Activated CD4-positive, alpha-beta T cell treated with anti-CD3 and anti-CD28 coated beads, Interleukin-2, amount 50 U/mL, for 24 hours (primary cell): ENCODE results near the gene STX2.
A peak's percentile ranks its signal among the peaks of the same experiment; 100 is the strongest.

Source experiments
- DNase-seq, 2 donors: peaks; one replicate each; pipeline ENCODE4 v3.0.0-alpha.2; 2020; ENCODE audit warnings: low read depth in 1 of 2, low spot score in 1 of 2

The STX2 gene

DNA sequence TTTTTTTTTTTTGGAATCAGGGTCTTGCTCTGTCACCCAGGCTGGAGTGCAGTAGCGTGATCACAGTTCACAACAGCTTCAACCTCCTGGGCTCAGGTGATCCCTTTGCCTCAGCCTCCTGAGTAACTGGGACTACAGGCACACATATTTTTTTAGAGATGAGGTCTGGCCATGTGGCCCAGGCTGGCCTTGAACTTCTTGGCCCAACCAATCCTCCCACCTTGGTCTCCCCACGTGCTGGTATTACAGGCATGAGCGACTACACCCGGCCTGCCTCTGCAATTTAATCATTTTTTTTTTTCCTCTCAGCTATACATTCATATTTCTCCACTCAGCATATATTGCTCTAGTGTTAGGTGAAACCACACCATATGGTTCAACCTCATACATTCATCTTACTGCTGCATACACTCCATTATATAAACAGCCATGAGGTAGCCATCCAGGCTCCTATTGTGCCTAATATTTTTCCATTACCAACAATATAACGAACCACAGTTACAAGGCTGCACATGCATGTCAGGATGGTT is 7.1 kb downstream of the STX2 start:
- DNase-seq: no peak

DNA sequence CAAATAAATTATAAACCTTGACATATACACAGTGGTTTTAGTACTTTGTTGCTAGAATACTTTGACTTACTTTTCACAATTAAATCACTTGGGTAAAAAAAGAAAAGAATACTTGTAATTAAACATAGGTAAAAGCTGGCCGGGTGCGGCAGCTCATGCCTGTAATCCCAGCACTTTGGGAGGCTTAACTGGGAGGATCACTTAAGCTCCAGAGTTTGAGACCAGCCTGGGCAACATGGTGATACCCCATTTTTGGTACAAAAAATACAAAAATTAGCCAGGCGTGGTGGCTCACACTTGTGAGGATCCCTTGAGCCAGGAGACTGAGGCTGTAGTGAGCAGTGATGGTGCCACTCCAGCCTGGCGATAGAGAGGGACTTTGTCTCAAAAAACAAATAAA is 7.8 kb downstream of the STX2 start:
- no peak for DNase-seq

DNA sequence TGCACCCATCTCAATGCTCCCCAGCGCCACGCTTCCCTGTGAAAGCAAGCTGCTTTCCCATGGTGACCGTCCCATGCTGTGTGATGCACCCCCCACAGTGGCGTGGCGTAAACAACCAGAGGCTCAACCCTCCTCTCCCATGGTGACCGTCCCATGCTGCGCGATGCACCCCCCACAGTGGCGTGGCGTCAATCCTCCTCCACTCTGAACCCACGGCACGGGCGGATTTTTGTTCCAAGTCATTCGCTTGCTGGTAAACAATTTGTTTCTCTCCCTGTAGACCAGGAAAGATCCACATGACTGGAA is 8.9 kb downstream of the STX2 start:
- DNase-seq: no peak

DNA sequence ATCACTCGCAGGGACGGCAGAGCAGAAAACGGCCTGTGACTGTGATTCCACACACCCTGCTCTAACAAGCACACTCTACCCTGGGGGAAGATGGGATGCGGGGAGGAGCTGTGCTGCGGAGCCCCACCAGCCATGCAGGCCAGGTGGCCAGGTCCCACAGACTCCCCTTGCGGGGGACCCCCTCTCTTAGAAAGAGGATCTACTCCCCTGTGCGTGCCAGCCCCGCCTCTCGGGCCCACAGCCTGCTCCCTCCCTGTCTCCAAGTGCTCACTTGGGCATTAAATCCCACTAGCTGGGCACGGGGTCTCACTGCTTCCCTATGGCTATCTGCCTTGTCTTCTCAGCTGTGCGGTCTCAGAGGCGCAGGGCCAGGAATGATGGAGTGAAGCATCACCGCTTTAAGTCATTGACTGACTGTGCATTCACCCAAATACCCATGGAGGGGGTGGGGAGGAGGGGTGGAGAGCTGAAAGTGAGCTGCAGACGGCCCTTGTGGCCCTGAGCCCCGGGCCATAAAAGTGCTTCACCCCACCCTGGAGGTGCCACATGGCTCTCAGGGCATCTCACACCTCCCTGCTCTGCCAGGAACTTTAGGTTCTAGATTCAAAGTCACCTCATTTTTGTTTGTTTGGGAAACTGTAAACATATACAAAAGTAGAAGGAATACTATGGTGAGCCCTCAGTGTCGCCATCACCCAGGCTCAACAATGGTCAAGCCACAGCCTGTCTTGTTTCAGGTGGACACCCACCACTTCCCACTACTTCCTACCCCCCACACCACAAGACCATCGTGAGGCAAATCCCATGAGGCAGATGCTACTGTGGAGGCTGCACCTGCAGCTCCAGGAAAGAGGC is 9.4 kb downstream of the STX2 start:
- no peak for DNase-seq

DNA sequence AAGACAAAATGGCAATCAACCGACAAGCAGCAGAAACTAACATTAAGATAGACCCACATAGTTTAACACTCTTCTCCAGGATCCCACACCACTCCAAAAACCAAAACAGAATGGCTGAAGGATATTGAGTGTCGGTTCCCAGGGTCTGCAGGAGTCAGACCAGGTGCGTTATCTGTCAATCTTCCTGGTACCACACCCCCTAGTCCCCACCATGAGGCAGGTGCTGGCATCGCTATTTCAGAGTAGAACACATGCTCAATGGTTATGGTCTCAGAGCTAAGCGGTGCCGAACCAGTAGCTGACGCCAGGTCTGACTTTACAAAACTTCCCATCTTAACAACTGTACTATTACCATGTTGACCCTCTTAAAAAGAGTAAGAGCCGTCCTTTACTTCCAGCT is 10.2 kb downstream of the STX2 start:
- DNase-seq: no peak

DNA sequence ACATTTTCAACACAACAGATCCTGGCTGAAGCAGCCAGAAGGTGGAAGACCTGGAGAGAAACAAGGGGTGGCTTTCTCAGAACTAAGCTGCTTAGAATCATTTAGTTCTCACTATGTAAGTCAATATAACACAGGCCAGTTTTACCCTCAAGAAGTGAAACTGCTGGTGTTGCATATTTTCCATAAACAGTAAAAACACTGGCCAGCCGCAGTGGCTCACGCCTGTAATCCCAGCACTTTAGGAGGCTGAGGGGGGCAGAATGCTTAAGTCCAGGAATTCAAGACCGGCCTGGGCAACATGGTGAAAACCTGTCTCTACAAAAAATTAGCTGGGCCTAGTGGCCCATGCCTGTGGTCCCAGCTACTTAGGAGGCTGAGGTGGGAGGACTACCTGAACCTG is 11.6 kb downstream of the STX2 start:
- DNase-seq: no peak

DNA sequence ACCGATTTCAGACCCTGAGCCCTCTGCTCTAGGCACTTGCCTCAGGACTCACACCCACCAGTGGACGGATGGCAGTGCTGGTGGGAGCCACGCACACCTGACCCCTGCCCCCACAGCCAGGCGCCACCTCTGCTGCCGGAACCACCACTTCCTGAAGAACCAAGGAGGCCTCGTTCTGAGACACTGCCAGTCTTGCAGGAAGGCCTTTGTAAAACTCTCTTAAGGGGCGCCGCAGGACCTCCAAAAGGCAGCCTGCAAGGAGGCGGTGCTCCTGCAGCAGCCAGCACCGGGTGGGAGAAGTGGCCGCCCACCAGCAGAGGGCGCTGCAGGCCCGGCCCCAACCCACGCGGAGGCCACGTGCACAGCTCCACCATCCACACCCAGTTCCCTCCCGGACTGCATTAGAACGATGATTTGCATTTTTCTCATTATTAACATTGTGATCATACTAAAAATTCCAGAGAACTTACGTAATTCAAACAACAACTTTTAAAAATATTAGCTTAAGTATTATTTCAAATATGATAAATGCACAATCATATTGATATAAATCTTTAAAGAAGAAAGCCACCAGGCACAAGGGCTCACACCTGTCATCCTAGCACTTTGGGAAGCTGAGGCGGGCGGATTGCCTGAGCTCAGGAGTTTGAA is 12.8 kb downstream of the STX2 start:
- DNase-seq: peak; percentile 55 to 56

DNA sequence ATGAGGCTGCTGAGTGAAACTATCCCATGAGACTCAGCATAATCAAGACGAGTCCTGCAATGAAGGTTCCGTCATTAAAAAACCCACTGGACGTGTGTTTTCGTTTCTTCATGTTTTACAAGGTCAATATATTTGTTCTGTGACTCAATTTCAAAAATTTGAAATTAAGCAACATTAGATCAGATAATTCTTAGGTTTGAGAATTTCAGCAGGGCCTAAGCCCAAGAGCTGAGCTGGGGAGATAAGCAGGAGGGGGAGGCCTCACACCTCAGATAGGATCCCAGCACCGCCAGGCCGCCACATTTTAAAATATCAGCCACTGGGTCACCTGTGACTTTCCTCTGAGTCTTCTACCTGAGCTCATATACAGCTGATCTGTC is 13.3 kb downstream of the STX2 start:
- no peak for DNase-seq

DNA sequence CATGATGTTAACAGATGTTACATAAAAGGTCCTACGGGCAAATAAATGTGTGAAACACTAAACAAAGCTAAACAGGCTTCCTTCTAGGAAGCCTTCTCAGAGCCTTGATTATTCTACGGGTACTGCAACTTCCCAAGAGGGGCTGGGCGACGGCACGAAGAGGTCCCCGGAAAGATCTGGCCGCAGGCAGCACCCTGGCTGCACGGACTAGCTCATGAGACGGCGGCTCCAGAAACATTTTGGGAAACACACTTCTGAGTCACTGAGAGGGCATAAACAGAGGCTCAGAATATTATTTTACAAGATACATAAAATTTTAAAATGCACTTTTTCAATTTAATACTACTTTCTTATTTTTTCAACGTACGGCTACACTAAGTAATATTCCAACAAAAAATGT is 19.4 kb downstream of the STX2 start:
- no peak for DNase-seq

DNA sequence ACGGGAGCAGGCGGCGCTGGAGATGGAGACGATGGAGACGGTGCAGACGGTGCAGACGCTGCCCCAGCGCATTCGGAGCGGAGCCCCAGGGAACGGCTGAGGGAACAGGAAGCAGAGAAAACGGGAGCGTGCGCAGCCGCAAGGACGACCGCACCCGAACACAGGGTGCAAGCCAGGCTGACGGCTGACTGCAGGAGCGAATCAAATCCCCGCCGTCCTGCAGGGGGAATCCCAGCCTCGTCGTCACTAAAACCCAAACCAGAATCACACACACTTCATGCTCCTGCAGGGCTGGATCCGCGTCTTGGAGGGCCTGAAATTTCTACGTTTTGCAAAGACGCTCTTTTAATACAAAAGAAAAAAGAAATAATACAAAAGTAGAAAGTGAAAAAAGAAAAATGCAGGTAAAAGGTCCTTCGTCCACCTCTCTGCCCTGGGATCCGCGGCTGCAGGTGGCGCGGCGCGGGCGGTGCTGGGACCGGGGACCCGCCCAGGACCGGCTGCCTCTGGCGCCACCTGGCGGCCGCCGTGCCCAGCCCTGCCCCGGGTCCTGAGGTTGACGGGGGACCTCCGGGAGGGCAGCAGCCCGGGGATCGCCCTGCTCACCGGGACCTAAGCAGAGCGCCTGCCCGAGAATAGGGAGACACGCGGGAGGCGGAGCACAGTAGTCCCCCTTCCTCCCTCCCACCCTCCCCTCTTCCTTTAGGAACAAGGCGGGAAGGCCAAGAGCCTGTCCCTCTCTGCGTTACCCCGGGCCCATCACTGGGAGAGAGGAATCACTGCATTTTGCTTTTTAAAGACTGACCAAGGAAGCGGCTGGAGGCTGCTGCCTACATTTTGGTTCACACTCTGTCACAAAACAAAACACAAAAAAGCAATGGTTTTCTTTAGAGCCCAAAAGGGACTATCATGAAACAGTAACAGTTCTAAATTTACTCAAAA is 20.1 kb downstream of the STX2 start:
- peak; percentile 47 to 68 for DNase-seq

DNA sequence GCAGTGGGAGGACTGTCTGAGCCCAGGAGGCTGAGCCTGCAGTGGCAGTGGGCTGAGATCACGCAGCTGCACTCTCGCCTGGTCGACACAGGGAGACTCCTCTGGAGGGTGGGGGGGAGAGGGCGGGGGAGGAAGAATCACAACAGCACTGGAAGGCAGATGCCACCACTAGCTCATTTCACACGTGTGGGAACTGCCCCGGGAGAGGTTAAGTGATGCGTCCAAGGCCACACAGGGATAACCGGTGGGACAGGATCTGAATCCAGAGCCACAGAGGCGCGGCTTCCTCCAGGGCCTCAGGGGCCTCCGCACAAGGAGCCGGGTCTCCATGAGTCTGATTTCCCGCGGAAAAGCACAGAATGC is 20.8 kb downstream of the STX2 start:
- no peak for DNase-seq

DNA sequence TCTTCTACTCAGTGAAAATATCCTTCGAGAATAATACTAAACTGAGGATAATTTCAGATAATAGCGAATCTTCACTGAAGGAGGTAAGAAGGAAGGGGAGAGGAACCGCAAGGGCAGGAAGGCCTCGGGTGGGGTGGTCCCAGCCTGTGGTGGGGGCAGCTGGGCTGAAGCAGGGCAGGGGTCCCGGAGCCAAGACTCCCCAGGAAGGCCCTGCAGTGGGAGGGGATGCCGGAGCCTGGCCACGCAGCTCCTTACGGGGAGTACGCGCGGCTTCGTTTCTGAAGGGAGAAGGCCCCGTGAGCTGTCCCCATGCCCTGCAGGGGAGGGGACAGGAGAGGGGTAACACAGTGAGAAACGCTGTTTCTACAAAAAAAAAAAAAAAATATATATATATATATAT is 21.2 kb downstream of the STX2 start:
- no peak for DNase-seq

DNA sequence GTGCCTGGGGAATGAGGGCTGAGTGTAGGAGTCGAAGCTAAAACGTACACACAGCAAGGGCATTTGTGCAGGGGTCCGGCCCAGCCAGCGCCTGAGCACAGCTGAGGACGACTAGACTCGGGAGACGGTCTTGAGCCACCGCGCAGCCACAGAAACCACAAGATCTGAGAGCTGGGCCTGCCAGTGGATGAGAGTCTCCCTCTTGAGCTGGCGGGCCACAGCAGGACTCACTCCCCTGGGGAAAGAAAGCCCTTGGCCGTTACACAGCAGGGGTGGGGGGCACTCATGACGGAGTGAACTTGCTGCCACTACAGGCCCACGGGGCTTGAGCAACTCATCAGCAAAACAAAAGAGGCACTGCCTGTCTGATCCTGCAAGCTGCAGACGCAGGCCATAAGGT is 23.0 kb downstream of the STX2 start:
- no peak for DNase-seq

DNA sequence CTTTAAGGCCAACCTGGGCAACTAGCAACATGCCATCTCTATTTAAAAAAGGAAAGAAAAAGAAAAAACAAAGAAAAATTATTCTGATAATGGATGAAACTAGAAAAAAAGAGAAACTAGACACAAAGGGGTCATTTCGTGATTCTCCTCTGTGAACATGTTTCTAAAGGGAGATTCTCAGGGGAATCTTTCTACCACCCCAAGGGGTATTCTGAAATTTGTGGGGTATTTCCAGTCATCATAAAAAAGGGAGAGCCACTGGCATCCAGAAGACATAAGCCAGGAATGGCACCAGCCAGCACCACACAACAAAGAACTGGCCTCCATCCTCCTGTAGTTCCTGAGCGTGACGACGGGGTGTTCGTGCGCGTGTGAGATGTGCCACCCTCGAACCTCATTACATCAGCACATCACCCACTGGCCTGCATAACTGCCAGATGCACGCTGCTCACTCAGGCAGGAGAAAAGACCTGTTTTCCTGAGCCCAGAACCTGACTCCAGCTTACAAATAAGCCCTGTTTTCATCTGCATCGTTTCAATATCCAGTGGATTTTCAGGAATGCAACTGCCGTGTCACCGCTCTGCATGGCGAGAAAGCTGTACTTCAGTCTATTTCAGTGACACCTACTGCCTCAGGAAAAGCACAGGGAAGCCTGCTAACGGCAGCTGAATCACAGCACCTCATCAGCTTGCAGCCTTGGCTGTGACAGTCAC is 23.9 kb downstream of the STX2 start:
- no peak for DNase-seq

DNA sequence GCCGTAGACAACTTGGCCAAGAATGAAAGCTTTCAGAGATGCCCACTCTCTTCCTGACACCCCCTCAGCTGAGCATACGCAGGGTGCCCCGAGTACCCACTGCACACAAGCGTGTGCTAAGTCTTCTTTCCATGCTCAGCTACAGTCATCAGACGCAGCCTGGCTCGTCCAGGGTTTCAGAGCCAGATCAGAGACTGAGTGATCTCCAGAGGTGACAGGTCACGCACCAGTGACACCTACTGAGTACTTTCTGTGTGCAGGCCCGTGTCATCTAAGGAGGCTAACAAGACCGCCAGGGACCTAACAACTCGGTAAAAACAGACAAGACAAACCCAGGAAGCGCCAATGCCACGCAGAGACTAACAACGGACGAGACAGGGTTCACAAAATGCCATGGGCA is 25.1 kb downstream of the STX2 start:
- DNase-seq: no peak

DNA sequence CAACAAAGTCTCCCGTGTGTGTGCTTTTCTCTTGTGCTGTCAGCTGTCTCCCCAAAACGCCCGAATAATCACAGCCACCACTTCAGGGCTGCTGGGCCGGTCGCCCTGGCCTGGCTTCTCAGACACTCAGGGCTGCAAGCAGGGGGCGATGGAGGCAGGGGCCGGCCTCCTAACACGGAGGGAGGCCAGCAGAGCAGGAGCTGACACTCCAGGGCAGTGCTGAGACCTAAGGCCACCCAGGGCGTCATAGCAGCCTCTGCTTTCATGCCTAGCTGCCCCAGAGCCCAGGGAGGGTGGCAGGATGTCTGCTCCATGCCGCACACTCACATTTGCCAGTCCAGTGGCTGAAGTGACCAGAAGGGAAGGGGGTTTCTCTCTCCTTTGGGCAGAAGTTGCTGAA is 25.6 kb downstream of the STX2 start:
- DNase-seq: no peak

DNA sequence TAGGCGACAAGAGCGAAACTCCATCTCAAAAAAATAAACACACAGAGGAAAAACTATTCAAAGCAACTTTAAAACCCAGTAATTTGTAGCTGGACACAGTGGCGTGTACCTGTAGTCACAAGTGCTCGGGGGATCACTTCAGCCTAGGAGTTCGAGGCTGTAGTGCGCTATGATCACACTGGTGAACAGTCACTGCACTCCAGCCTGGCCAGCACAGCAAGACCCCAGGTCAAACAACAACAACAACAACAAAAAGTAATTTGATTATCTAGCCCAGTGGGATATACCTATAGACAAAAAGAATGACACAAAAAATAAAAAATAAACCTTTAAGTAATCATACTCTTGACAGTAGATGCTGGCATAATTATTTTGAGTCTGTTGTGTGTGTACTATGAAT is 29.3 kb downstream of the STX2 start:
- no peak for DNase-seq

DNA sequence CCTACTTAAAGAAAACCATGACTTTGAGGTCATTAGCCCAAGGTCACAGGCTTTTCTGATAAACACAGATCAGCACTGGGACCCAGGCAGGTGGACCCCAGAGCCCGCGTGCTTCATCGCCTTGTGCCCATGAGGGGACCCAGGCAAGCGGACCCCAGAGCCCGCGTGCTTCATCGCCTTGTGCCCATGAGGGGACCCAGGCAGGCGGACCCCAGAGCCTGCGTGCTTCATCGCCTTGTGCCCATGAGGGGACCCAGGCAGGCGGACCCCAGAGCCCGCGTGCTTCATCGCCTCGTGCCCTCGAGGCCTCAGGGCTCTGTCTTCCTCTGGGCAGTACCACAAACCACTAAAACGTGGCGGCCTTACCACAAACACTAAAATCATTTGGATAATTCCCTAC is 31.7 kb downstream of the STX2 start:
- no peak for DNase-seq

DNA sequence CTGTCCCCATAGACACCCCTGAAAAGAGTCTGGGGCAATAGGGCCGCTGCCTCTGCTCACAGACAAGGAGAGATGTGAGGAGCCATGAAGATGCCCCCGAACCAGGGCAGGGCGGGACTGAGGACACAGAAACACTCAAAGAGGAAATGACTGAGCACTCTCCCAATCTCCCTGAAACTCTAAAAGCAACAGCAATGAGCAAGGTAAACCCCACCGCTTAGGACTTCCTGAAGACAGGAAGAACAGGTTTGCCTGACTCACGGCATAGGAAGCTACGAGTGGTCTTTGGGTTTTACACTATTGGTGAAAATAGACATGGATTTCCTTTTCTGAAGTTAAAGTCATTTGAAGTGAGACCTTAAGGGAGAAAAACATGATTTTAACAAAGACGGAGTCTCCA is 32.5 kb downstream of the STX2 start:
- DNase-seq: no peak

DNA sequence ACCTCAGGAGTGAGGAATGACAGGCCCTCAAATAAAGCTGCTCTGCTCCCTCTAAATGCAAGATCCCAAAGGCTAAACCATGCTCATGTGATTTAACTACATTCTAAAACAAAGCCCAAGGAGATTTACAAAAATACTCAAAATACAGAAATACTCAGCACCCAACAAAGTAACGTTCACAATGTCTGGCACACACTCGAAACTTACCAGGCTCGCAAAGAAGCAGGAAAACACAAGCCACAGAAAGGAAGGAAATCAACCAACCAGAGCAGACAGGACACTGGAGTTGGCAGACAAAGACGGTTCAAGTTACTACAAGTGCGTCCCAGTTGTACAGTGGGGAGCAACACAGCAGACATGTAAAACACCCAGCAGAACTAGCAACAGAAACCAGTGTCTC is 33.4 kb downstream of the STX2 start:
- no peak for DNase-seq

DNA sequence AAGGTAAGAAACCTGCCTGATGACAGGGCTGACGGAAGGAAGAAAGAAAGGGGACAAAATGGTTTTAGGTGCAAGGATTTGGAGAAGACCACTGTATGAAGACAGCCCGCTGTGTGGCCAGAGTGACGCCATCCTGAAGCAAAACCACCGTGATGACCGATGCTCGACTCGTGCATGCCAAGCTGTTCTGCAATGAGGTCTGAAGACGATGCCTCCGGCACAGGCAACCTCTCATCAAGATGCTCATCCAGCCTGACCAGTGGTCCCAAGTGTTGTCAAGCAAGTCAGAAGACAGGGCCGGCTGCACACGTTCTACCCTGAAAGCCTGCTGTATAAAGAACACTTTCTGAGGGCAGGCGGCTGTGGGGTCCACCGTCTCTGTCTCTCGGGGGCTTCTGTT is 34.8 kb downstream of the STX2 start:
- DNase-seq: no peak
